Sigmoid colon (tissue), 7 donors: ENCODE data around the gene TRMT10C. TPM values are rescaled to one million over a fixed set of nuclear protein-coding genes. Genes with fewer than 3 reads are reported as not detected.

Experiments
- DNase-seq: peaks from one replicate; pipeline ENCODE4 v3.0.0-alpha.2; 2019
- H3K27ac ChIP-seq, 4 donors: fragments of 200-600 bp; sonication (generic); one replicate each; pipeline ENCODE4 v1.5.1; 2016 to 2019; ENCODE audit warnings: mild to moderate bottlenecking in 1 of 4
- H3K27me3 ChIP-seq, 3 donors: fragments of 200-600 bp; sonication (generic); one replicate each; pipeline ENCODE4 v1.5.1; 2019; ENCODE audit warnings: mild to moderate bottlenecking in 1 of 3
- H3K36me3 ChIP-seq, 4 donors: fragments of 200-600 bp; sonication (generic); one replicate each; pipeline ENCODE4 v1.5.1; 2016 to 2019
- H3K4me1 ChIP-seq, 4 donors: fragments of 200-600 bp; sonication (generic); one replicate each; pipeline ENCODE4 v1.5.1; 2017 to 2019
- H3K4me3 ChIP-seq, 4 donors: fragments of 200-600 bp; sonication (generic); one replicate each; pipeline ENCODE4 v1.5.1; 2017 to 2019; ENCODE audit warnings: mild to moderate bottlenecking in 2 of 4, moderate library complexity in 1 of 4
- H3K9me3 ChIP-seq, 4 donors: fragments of 200-600 bp in 3 of 4; sonication (generic) in 3 of 4; one replicate each; pipeline versions ENCODE4 v1.5.1 to v1.6.1; 2013 to 2019
- EP300 ChIP-seq, 4 donors: sonication (generic); formaldehyde crosslinking; IDR thresholded peaks; one replicate each; pipeline ENCODE4 v1.6.1; 2017; ENCODE audit warnings: antibody characterized with exemption in 4 of 4
- POLR2A ChIP-seq, 2 donors: fragments of 450-650 bp; IDR thresholded peaks; one replicate each; pipeline ENCODE4 v1.6.1; 2016; ENCODE audit warnings: antibody characterized with exemption in 2 of 2, mild to moderate bottlenecking in 2 of 2, moderate library complexity in 2 of 2
- POLR2AphosphoS5 ChIP-seq, 4 donors: sonication (generic); formaldehyde crosslinking; IDR thresholded peaks; one replicate each; pipeline ENCODE4 v1.6.1; 2017; ENCODE audit warnings: antibody characterized with exemption in 4 of 4
- WGBS, 2 donors: extraction: QIAGEN DNeasy Blood & Tissue Kit; methylation state at CpG; one replicate each; pipeline ENCODE4 v1.1.7; 2013; 5-methylcytosine and 5-hydroxymethylcytosine counted together
- intact Hi-C: fragments of 100-400 bp; cut with DNase I; formaldehyde crosslinking; loops from one replicate; pipeline ENCODE4 v1.15.1; 2023
- polyA plus RNA-seq, 3 donors: library from polyadenylated mRNA; stranded (reverse); fragments of 200-250 nt; gene quantifications; one replicate each; pipeline ENCODE4 v1.2.3, GENCODE V29; 2013
- total RNA-seq, 4 donors: library from RNA; depleted of rRNA; stranded (reverse); fragments of >200 nt; gene quantifications; one replicate each; pipeline ENCODE4 v1.1.0, GENCODE V29; 2016
- TF ChIP-seq, protein P1 (sequence below), 4 experiments: fragments of 450-650 bp in 3 of 4; fragments of 200-600 bp in 1 of 4; IDR thresholded peaks; one replicate each; pipeline ENCODE4 v1.5.1; 2016 to 2019; ENCODE audit warnings: antibody characterized with exemption in 4 of 4, mild to moderate bottlenecking in 3 of 4, moderate library complexity in 2 of 4
- donor health status: healthy with polysubstance abuse.
- donor health status: Bipolar disorder and iron deficiency.
- donor health status: healthy.

Gene TRMT10C
- total RNA-seq, result 10 to 100 TPM; 15.5 to 29.1 (median 19.2) TPM
- polyA plus RNA-seq, result 10 to 100 TPM; 15.0 to 22.6 (median 19.7) TPM

DNA sequence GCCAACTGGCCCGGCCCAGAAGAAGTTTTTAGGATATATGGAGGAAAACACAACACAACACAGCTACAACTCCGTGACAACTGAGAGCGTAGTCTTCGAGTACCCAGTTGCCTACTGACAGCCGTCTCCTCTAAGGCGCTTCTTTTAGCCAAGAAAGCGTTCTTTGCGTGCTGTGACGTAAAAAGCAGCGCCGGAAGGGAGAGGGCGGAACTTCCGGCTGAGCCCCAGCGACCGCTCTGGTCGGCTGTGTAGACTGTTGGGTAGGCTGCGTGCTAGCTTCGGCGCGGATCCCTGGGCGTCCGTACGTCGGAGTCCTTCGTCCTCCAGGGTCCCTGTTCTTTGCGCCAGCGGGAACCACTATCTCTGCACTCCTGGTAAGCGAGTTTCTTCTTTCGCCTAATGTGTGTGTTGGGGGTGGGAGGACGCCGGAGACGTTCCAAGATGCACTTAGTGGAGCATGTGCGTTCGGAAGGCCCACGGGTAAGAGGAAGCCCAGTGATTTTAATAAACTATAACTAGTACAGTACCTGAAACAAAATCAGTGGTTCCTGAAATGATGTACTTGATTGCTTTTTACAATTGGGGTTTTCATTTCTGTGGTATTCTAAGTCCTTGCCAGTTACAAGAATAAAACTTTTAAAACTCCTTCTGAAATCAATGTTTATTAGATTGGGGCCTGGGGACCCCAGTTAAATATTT lies at the start of gene TRMT10C:
Gene TRMT10C (plus strand): TSS at position 239 of the 699 bp plus-strand sequence. CDS start 2,914 bp downstream, outside the sequence.
- Histone ChIP-seq H3K27me3 (peaks cover 0 to 27% (median 0%) of the 10 kb centered on the region in 3 donors), H3K36me3 (peaks cover 0 to 23% (median 2%) of the 10 kb centered on the region in 4 donors), H3K4me3 (peak within 1 kb of the TSS; percentile 47 to 74 (median 70)), H3K4me1 (peaks cover 0 to 27% (median 16%) of the 10 kb centered on the region in 4 donors), H3K9me3 (no peaks in the 10 kb centered on the region), H3K27ac (peak within 1 kb of the TSS; percentile 85 to 90 (median 87))
- intact Hi-C loops, result loop anchor here (1.0 to 5.0 kb wide), 3 partner anchors 12 to 854 kb away; partner anchors contain the start of genes SENP7 and TFG
- peak; percentile 95 for DNase-seq
- WGBS, 2 donors, result 0 to 1% methylated on average over 35 of the region's 35 CpGs
- TF ChIP-seq EP300 (IDR thresholded peaks at IDR 0.05) (no peak), POLR2AphosphoS5 (IDR thresholded peaks at IDR 0.05) (peak; percentile 90 to 98 (median 94)), POLR2A (IDR thresholded peaks at IDR 0.05) (peak; percentile 77 to 84)

DNA sequence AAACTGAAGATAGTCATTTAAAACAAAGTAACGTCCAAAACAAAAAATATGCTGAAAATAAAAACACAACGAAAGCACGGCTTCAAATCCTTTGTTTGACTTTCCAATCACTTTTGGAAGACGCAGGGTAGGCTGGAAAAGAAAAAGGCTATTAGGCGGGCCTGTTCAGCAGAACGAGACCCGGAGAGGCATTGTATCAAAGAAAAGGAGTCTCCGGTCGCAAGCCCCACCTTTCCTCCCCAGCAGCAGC lies 49.3 kb upstream of the TRMT10C start:
- Histone ChIP-seq H3K9me3 (no peaks in the 10 kb centered on the region), H3K27me3 (no peaks in the 10 kb centered on the region), H3K27ac (peak overlapping the region; percentile 94 to 96 (median 95)), H3K36me3 (no peaks in the 10 kb centered on the region), H3K4me3 (peak overlapping the region; percentile 76 to 88 (median 82)), H3K4me1 (peaks cover 0 to 22% (median 14%) of the 10 kb centered on the region in 4 donors)
- WGBS, 2 donors, result 0 to 1% methylated on average over 9 of the region's 9 CpGs
- no peak for TF ChIP-seq EP300 (IDR thresholded peaks at IDR 0.05)
- TF ChIP-seq, protein P1, sequence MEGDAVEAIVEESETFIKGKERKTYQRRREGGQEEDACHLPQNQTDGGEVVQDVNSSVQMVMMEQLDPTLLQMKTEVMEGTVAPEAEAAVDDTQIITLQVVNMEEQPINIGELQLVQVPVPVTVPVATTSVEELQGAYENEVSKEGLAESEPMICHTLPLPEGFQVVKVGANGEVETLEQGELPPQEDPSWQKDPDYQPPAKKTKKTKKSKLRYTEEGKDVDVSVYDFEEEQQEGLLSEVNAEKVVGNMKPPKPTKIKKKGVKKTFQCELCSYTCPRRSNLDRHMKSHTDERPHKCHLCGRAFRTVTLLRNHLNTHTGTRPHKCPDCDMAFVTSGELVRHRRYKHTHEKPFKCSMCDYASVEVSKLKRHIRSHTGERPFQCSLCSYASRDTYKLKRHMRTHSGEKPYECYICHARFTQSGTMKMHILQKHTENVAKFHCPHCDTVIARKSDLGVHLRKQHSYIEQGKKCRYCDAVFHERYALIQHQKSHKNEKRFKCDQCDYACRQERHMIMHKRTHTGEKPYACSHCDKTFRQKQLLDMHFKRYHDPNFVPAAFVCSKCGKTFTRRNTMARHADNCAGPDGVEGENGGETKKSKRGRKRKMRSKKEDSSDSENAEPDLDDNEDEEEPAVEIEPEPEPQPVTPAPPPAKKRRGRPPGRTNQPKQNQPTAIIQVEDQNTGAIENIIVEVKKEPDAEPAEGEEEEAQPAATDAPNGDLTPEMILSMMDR (IDR thresholded peaks at IDR 0.05), result no peak
- no peak for TF ChIP-seq POLR2AphosphoS5 (IDR thresholded peaks at IDR 0.05)
- no peak for TF ChIP-seq POLR2A (IDR thresholded peaks at IDR 0.05)
- intact Hi-C loops, result loop anchor here (2.0 kb wide), 2 partner anchors 48 to 164 kb away; partner anchors contain the start of genes TRMT10C and ZBTB11
- no peak for DNase-seq

DNA sequence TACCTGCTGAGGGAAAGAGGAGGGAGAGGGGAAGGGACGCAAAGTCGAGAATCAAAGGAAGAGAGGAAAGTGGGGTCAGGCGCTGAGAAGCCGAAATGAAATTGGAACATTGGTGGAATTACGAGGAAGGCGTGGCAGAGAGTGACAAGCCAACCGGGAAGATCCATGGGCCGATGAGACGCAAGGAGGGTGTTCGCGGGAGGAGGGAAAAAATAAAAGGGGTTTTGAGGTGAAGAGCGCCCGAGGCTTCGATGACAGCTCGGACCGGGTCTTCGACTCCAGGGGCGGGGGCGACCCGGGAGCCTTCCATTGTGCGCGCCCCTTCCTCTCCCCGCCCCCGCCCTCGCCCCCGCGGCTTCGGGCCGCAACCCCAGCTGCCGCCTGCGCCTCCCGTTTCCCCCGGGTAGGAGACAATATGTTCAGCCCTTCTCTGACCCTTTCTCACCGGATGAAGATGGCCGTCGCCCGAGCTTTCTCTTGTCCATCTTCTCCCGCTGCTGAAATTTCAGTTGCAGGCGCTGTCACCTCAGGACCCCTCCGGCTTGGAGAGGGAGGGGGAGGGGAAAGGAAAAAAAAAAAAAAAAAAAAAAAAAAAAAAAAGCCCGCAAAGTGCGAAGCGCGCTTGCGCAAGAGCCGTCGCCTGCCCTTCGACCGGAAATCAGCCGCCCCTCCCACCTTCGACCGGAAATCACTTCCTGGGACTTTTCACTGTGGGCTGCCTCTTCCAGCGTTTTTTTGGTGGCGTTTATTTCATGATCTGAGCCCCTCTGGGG lies 48.8 kb upstream of the TRMT10C start, which contains the start of gene SENP7:
Gene SENP7 (minus strand): TSS at position 567 of the 773 bp plus-strand sequence. CDS start 82 bp downstream, at position 485.
- intact Hi-C loops, result loop anchor here (1.0 to 2.0 kb wide), 3 partner anchors 48 to 164 kb away; partner anchors contain the start of genes TRMT10C and ZBTB11
- 0% methylated on average over 54 of the region's 54 CpGs for WGBS, 2 donors
- H3K4me3 ChIP-seq, result peak within 1 kb of the TSS; percentile 76 to 88 (median 82)
- no peaks in the 10 kb centered on the region for H3K9me3 ChIP-seq
- no peaks in the 10 kb centered on the region for H3K36me3 ChIP-seq
- H3K4me1 ChIP-seq, result peaks cover 0 to 22% (median 14%) of the 10 kb centered on the region in 4 donors
- H3K27me3 ChIP-seq, result peaks cover 0 to under 1% (median 0%) of the 10 kb centered on the region in 3 donors
- H3K27ac ChIP-seq, result peak within 1 kb of the TSS; percentile 94 to 96 (median 95)
- peak; percentile 92 for DNase-seq
- TF ChIP-seq EP300 (IDR thresholded peaks at IDR 0.05), result peak in 1 of 4 donors; percentile 11
- peak in 1 of 2 donors; percentile 13 for TF ChIP-seq POLR2A (IDR thresholded peaks at IDR 0.05)
- peak in 3 of 4 donors; percentile 52 to 62 (median 54) for TF ChIP-seq POLR2AphosphoS5 (IDR thresholded peaks at IDR 0.05)
- TF ChIP-seq, protein P1 (IDR thresholded peaks at IDR 0.05), result no peak

DNA sequence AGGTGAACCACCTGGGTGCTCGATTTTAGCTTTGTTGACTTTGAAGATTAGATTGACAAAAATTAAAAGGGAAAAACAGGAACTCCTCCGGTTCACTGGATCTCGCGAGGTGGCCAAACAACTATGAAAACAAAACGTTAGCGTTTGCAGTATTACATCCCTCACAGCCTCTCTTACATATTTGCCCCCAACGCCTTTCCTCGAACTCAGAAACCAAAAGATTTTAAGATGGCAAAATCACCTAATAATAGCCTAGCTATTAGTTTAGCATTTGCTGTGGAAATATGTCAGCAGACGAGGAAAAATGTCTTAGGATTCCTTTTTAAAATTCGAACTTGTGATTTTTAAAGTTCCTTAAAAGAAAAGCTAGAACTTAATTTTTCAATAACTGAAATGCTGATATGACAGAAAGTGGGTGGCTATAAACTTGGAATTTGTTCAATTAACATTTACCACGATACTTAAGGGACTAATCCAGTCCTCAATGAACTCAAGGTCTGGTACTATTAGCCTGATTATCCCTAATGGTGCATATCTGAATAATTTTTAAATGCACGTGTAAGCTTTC lies 48.2 kb upstream of the TRMT10C start:
- Histone ChIP-seq H3K9me3 (no peaks in the 10 kb centered on the region), H3K27ac (peak overlapping the region; percentile 94 to 96 (median 95)), H3K36me3 (no peaks in the 10 kb centered on the region), H3K4me3 (peak overlapping the region; percentile 76 to 88 (median 82)), H3K4me1 (peaks cover 0 to 22% (median 14%) of the 10 kb centered on the region in 4 donors), H3K27me3 (peaks cover 0 to 7% (median 0%) of the 10 kb centered on the region in 3 donors)
- WGBS, 2 donors, result 13 to 18% methylated on average over 12 of the region's 12 CpGs
- TF ChIP-seq POLR2AphosphoS5 (IDR thresholded peaks at IDR 0.05), result no peak
- intact Hi-C loops, result loop anchor here (1.0 to 2.0 kb wide), 3 partner anchors 47 to 163 kb away; partner anchors contain the start of genes TRMT10C and ZBTB11
- DNase-seq, result no peak

DNA sequence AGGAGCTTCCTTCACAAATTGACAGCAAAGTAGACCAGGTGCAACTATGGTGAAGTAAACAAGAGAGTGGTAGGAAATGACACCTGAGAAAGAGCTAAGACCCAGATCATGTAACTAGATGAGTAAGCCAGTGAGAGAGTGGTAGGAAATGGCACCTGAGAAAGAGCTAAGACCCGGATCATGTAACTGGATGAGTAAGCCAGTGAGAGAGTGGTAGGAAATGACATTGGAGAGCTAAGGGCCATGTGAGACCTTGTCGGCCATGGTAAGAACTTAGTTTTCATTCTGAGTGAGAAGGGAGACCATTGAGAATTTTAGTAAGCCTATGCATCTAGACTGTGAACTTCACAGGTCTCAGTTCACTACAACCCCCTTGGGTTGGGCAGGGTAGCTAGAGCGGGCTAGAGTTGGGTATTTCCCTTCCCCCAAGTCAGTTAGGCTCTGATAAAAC lies 43.2 kb upstream of the TRMT10C start:
- Histone ChIP-seq H3K27ac (no peak overlapping the region), H3K36me3 (no peaks in the 10 kb centered on the region), H3K27me3 (peaks cover 0 to 9% (median 0%) of the 10 kb centered on the region in 3 donors), H3K4me1 (peaks cover 0 to 5% (median 4%) of the 10 kb centered on the region in 4 donors), H3K9me3 (no peaks in the 10 kb centered on the region), H3K4me3 (no peak overlapping the region)
- 71 to 82% methylated on average over 3 of the region's 3 CpGs for WGBS, 2 donors
- no peak for TF ChIP-seq POLR2AphosphoS5 (IDR thresholded peaks at IDR 0.05)
- TF ChIP-seq, protein P1 (IDR thresholded peaks at IDR 0.05), result no peak
- DNase-seq, result no peak
- intact Hi-C loops, result no loop called here
